HUES6 (cell line): ENCODE measurements around the gene VTI1A.
"Not testable (repeated sequence)": the region's sequence is repeated elsewhere in the genome, so short reads cannot be mapped to it uniquely, and the experiment has no call there.

ENCODE experiments used
- H3K27ac ChIP-seq: 2 replicates; pipeline ENCODE4 v1.7.0; 2013; ENCODE audit warnings: low read depth, mild to moderate bottlenecking, low read length, inconsistent platforms
- H3K27me3 ChIP-seq: 2 replicates; pipeline ENCODE4 v1.6.1; 2013; ENCODE audit warnings: low read length; ENCODE audit not compliant: control insufficient read depth, insufficient read depth
- H3K36me3 ChIP-seq: 2 replicates; pipeline ENCODE4 v1.6.1; 2013; ENCODE audit warnings: low read length; ENCODE audit not compliant: control insufficient read depth, insufficient read depth
- H3K4me1 ChIP-seq: 2 replicates; pipeline ENCODE4 v1.6.1; 2013; ENCODE audit warnings: low read length; ENCODE audit not compliant: control insufficient read depth, insufficient read depth
- H3K4me3 ChIP-seq: 2 replicates; pipeline ENCODE4 v1.5.1; 2013; ENCODE audit warnings: low read depth, low read length
- H3K9ac ChIP-seq: one replicate; pipeline ENCODE4 v1.6.1; 2013; ENCODE audit warnings: mild to moderate bottlenecking, low read length
- H3K9me3 ChIP-seq: 2 replicates; pipeline ENCODE4 v1.6.1; 2013; ENCODE audit warnings: low read depth, low read length; ENCODE audit not compliant: control insufficient read depth, insufficient read depth

Gene VTI1A

GRCh38 chr10:112481602-112482001 lies 34.6 kb downstream of the VTI1A start:
- Histone ChIP-seq H3K36me3 (no peaks in the 10 kb centered on the region), H3K27me3 (no peaks in the 10 kb centered on the region), H3K9ac (no peak overlapping the region), H3K4me3 (no peak overlapping the region), H3K27ac (no peak overlapping the region), H3K9me3 (no peaks in the 10 kb centered on the region), H3K4me1 (no peaks in the 10 kb centered on the region)

- no peaks in the 10 kb centered on the region for H3K36me3 ChIP-seq
- H3K9me3 ChIP-seq, result no peaks in the 10 kb centered on the region
- H3K4me3 ChIP-seq, result no peak overlapping the region
- H3K4me1 ChIP-seq, result no peaks in the 10 kb centered on the region
- no peak overlapping the region for H3K9ac ChIP-seq
- no peaks in the 10 kb centered on the region for H3K27me3 ChIP-seq
- no peak overlapping the region for H3K27ac ChIP-seq
These were observed 37.4 kb downstream of the VTI1A start for GRCh38 chr10:112484399-112484798.

- no peaks in the 10 kb centered on the region for H3K36me3 ChIP-seq
- H3K27me3 ChIP-seq, result no peaks in the 10 kb centered on the region
- peaks cover 9% of the 10 kb centered on the region; the same call in 1 of the 2 replicates for H3K4me1 ChIP-seq
- no peaks in the 10 kb centered on the region for H3K9me3 ChIP-seq
- H3K9ac ChIP-seq, result no peak overlapping the region
- H3K27ac ChIP-seq, result no peak overlapping the region
- no peak overlapping the region for H3K4me3 ChIP-seq
These were observed 40.9 kb downstream of the VTI1A start for GRCh38 chr10:112487964-112488363.

DNA sequence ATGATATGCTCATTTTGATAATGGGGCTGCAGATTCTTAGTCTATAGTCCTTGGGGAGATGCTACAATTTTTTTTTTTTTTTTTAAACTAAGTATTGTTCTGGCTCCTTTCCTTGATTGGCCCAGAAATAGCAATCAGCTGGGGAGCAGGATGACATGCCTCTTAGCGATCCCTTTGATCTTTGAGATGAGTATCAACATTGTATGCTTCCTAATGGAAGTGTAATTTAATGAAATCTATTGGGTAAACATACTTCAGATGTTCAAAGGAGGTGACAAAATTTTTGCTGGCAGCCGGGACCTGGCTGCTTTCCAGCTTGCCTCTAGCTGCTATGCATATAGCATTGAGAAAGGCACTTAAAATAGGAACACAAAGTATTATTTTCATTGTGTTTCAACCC lies 43.5 kb downstream of the VTI1A start:
- no peak overlapping the region for H3K27ac ChIP-seq
- H3K27me3 ChIP-seq, result no peaks in the 10 kb centered on the region
- no peak overlapping the region for H3K9ac ChIP-seq
- H3K36me3 ChIP-seq, result no peaks in the 10 kb centered on the region
- peaks cover 9% of the 10 kb centered on the region; the same call in 1 of the 2 replicates for H3K4me1 ChIP-seq
- no peak overlapping the region for H3K4me3 ChIP-seq
- no peaks in the 10 kb centered on the region for H3K9me3 ChIP-seq

- Histone ChIP-seq H3K27me3 (no peaks in the 10 kb centered on the region), H3K27ac (no peak overlapping the region), H3K9ac (no peak overlapping the region), H3K36me3 (no peaks in the 10 kb centered on the region), H3K4me3 (no peak overlapping the region), H3K4me1 (peaks cover 9% of the 10 kb centered on the region; the same call in 1 of the 2 replicates), H3K9me3 (no peaks in the 10 kb centered on the region)
These were observed 44.1 kb downstream of the VTI1A start for GRCh38 chr10:112491144-112491543.

GRCh38 chr10:112492736-112493135 lies 45.7 kb downstream of the VTI1A start:
- H3K27me3 ChIP-seq, result no peaks in the 10 kb centered on the region
- H3K36me3 ChIP-seq, result no peaks in the 10 kb centered on the region
- H3K4me1 ChIP-seq, result peaks cover 9% of the 10 kb centered on the region; the same call in 1 of the 2 replicates
- H3K27ac ChIP-seq, result no peak overlapping the region
- H3K9me3 ChIP-seq, result no peaks in the 10 kb centered on the region
- no peak overlapping the region for H3K4me3 ChIP-seq
- no peak overlapping the region for H3K9ac ChIP-seq

DNA sequence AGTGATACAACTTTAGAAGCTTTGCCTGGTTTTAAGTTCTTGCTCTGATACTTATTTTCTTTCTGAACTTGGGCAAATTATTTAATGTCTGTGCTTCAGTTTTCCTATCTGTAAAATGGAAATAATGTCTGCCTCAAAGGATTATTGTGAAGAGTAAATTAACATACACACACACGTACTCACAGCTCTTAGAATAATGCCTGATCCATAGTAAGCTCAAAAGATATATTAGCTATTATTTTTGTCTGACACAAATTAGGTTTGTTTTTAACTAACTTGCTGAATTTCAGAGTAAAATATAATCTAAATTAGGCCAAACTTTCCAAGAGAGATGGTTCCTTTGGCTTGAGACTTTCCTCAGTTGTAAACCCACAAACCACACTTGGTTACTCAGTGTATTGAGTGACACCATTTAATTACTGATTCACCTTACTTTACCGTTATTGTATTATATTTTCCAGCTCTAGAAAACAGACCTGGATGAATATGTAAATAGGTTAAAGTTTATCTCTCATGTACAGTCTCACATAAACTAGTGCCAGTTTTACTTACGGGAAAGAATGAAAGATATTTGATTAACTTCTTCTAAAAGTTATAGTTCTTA lies 50.4 kb downstream of the VTI1A start:
- Histone ChIP-seq H3K4me3 (no peak overlapping the region), H3K27me3 (no peaks in the 10 kb centered on the region), H3K9me3 (no peaks in the 10 kb centered on the region), H3K27ac (no peak overlapping the region), H3K9ac (no peak overlapping the region), H3K36me3 (no peaks in the 10 kb centered on the region), H3K4me1 (no peaks in the 10 kb centered on the region)

DNA sequence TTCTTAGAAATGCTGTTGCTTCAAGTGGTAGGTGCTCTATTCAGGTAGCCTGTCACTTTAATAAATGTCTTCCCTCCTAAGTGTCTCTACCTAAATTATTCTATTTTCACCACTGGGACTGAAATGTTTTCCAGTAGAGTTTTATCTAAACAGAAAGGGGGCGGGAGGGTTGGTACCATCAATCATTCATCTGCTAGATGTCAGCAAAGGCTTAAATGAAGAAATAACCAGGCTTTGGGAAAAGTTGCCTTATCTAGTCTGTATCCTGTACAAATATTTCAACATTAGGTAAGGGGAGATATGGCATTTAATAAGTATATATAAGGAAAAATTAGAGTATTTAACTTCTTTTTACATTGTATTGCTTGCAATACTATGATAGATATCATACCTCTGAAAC lies 51.8 kb downstream of the VTI1A start:
- Histone ChIP-seq H3K27me3 (no peaks in the 10 kb centered on the region), H3K9me3 (no peaks in the 10 kb centered on the region), H3K9ac (no peak overlapping the region), H3K36me3 (no peaks in the 10 kb centered on the region), H3K27ac (no peak overlapping the region), H3K4me1 (no peaks in the 10 kb centered on the region), H3K4me3 (no peak overlapping the region)

DNA sequence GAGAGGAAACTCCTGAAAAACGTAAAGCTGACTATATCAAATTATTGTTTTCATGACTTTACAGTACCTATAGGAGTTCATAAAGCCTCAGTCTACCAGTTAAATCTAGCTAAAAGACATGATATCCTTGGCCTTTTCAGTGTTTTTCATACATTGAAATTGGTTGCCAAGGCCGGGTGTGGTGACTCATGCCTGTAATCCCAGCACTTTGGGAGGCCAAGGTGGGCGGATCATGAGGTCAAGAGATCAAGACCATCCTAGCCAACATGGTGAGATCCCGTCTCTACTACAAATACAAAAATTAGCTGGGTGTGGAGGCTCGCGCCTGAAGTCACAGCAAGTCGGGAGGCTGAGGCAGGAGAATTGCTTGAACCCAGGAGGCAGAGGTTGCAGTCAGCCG lies 53.0 kb downstream of the VTI1A start:
- not testable (repeated sequence) for H3K27me3 ChIP-seq, H3K27ac ChIP-seq, H3K9me3 ChIP-seq, H3K4me3 ChIP-seq, H3K9ac ChIP-seq, H3K4me1 ChIP-seq, H3K36me3 ChIP-seq

GRCh38 chr10:112502536-112502935 lies 55.5 kb downstream of the VTI1A start:
- no peaks in the 10 kb centered on the region for H3K27me3 ChIP-seq
- no peak overlapping the region for H3K4me3 ChIP-seq
- no peaks in the 10 kb centered on the region for H3K36me3 ChIP-seq
- no peak overlapping the region for H3K27ac ChIP-seq
- H3K4me1 ChIP-seq, result no peaks in the 10 kb centered on the region
- H3K9me3 ChIP-seq, result no peaks in the 10 kb centered on the region
- H3K9ac ChIP-seq, result no peak overlapping the region

- H3K27me3 ChIP-seq, result no peaks in the 10 kb centered on the region
- H3K9ac ChIP-seq, result no peak overlapping the region
- no peaks in the 10 kb centered on the region for H3K36me3 ChIP-seq
- H3K27ac ChIP-seq, result no peak overlapping the region
- no peaks in the 10 kb centered on the region for H3K9me3 ChIP-seq
- H3K4me1 ChIP-seq, result no peaks in the 10 kb centered on the region
- H3K4me3 ChIP-seq, result no peak overlapping the region
These were observed 56.6 kb downstream of the VTI1A start for GRCh38 chr10:112503643-112504042.

DNA sequence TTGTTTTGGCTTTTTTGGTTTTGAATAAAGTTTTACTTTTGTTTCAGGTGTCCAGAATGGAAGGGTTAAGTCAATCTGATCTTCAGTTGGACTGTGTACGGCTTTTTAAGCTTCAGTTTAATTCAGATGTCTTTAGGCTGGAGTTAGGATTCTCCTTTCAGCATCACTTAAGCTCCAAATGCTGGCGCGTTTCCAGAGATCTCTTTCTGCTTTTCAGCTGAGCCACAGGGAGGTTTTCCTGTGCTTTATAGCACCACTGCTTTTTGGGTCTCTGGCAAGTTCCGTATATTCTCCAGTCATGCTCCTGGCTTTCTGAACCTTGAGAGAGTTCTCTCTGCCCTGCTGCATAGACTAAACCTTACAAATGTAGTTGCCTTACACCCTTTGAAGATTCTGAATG lies 60.0 kb downstream of the VTI1A start:
- Histone ChIP-seq H3K27me3 (no peaks in the 10 kb centered on the region), H3K36me3 (no peaks in the 10 kb centered on the region), H3K4me3 (no peak overlapping the region), H3K4me1 (no peaks in the 10 kb centered on the region), H3K9ac (no peak overlapping the region), H3K27ac (no peak overlapping the region), H3K9me3 (no peaks in the 10 kb centered on the region)
